Smooth muscle cell (in vitro differentiated cells): Measurements from ENCODE around the gene FBXL3. TPM values are rescaled to one million over a fixed set of nuclear protein-coding genes. Genes with fewer than 3 reads are reported as not detected.

Experiments
- DNase-seq: peaks from one replicate; lab custom pipeline; 2025; ENCODE audit not compliant: unreplicated experiment; lab: John Stamatoyannopoulos, UW
- H2AFZ ChIP-seq: fragments of 200-600 bp; sonication (generic); 2 replicates; pipeline ENCODE4 v1.6.0; 2016; ENCODE audit warnings: antibody characterized with exemption, low read depth, mild to moderate bottlenecking
- H3F3A ChIP-seq: fragments of 200-600 bp; sonication (generic); 2 replicates; pipeline ENCODE4 v1.6.0; 2017; ENCODE audit warnings: antibody characterized with exemption, low read depth
- H3K27ac ChIP-seq: fragments of 200-600 bp; sonication (generic); 2 replicates; pipeline ENCODE4 v1.5.1; 2016; ENCODE audit warnings: low read depth, mild to moderate bottlenecking
- H3K27me3 ChIP-seq: fragments of 200-600 bp; sonication (generic); 2 replicates; pipeline ENCODE4 v1.6.1; 2016; ENCODE audit warnings: low read depth, mild to moderate bottlenecking
- H3K36me3 ChIP-seq: fragments of 200-600 bp; sonication (generic); 2 replicates; pipeline ENCODE4 v1.5.1; 2016; ENCODE audit warnings: low read depth
- H3K4me1 ChIP-seq: fragments of 200-600 bp; sonication (generic); 2 replicates; pipeline ENCODE4 v1.5.1; 2016; ENCODE audit warnings: low read depth
- H3K4me2 ChIP-seq: fragments of 200-600 bp; sonication (generic); 2 replicates; pipeline ENCODE4 v1.6.0; 2016; ENCODE audit warnings: mild to moderate bottlenecking
- H3K4me3 ChIP-seq: fragments of 200-600 bp; sonication (generic); 2 replicates; pipeline ENCODE4 v1.5.1; 2016; ENCODE audit warnings: mild to moderate bottlenecking
- H3K79me2 ChIP-seq: fragments of 200-600 bp; sonication (generic); 2 replicates; pipeline ENCODE4 v1.6.0; 2016; ENCODE audit warnings: low read depth, mild to moderate bottlenecking
- H3K9ac ChIP-seq: fragments of 200-600 bp; sonication (generic); 2 replicates; pipeline ENCODE4 v1.6.0; 2016; ENCODE audit warnings: low read depth
- H3K9me3 ChIP-seq: fragments of 200-600 bp; sonication (generic); replicated peaks from 2 replicates; pipeline ENCODE4 v1.5.1; 2016; ENCODE audit warnings: low read depth
- H4K20me1 ChIP-seq: fragments of 200-600 bp; sonication (generic); 2 replicates; pipeline ENCODE4 v1.6.0; 2016; ENCODE audit warnings: low read depth
- WGBS: methylation state at CpG from one replicate; pipeline ENCODE4 v1.1.7; 2016; ENCODE audit warnings: low lambda C conversion rate; 5-methylcytosine and 5-hydroxymethylcytosine counted together
- polyA plus RNA-seq: library from polyadenylated mRNA; unstranded; fragments of >200 nt; fragmentation: Nextera tagmentation; extraction: Ambion mirVana; gene quantifications from 2 replicates; pipeline ENCODE4 v1.2.1, GENCODE V29; 2016
- total RNA-seq: library from RNA; depleted of rRNA; stranded (reverse); fragments of >200 nt; gene quantifications from 2 replicates; pipeline ENCODE4 v1.2.3, GENCODE V29; 2014
- TF ChIP-seq, protein P1 (sequence below): fragments of 200-600 bp; sonication (generic); IDR thresholded peaks from 2 replicates; pipeline ENCODE4 v1.5.1; 2017; ENCODE audit warnings: borderline replicate concordance, mild to moderate bottlenecking, antibody characterized with exemption; ENCODE audit not compliant: insufficient read depth, poor library complexity, severe bottlenecking

The FBXL3 gene
- total and polyA plus RNA-seq, 2 experiments from 2014 or later = 25.2 to 54.7 TPM

DNA sequence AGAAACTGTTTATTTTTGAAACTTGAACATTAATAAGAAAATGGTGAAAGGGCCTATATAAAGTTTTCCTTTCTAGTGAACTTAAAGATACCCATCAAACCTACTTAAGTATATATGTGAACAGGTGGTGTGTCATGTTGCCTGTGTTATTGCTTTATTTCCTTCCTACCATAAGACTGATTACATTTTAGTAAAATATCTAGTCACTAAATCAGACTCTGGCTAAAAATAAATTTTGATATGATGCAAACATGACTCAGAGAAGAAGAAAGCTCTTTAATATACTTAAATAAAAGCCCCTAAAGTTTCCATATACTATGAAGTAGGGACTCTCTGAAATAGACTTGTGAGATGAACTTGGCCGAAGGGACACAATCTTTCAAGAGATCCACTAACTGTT is 35.1 kb upstream of the FBXL3 start:
- no peaks in the 10 kb centered on the region for H3K27me3 ChIP-seq
- no peaks in the 10 kb centered on the region for H3K79me2 ChIP-seq
- H3K4me1 ChIP-seq = no peaks in the 10 kb centered on the region
- no peak overlapping the region for H2AFZ ChIP-seq
- no peak for DNase-seq
- H3K9ac ChIP-seq = no peak overlapping the region
- WGBS = 96% methylated on average over 1 of the region's 1 CpG
- no peaks in the 10 kb centered on the region for H4K20me1 ChIP-seq
- H3K27ac ChIP-seq = no peak overlapping the region
- H3K36me3 ChIP-seq = peaks cover 24% of the 10 kb centered on the region
- H3K9me3 ChIP-seq = no peaks in the 10 kb centered on the region
- H3F3A ChIP-seq = no peaks in the 10 kb centered on the region
- TF ChIP-seq, protein P1, sequence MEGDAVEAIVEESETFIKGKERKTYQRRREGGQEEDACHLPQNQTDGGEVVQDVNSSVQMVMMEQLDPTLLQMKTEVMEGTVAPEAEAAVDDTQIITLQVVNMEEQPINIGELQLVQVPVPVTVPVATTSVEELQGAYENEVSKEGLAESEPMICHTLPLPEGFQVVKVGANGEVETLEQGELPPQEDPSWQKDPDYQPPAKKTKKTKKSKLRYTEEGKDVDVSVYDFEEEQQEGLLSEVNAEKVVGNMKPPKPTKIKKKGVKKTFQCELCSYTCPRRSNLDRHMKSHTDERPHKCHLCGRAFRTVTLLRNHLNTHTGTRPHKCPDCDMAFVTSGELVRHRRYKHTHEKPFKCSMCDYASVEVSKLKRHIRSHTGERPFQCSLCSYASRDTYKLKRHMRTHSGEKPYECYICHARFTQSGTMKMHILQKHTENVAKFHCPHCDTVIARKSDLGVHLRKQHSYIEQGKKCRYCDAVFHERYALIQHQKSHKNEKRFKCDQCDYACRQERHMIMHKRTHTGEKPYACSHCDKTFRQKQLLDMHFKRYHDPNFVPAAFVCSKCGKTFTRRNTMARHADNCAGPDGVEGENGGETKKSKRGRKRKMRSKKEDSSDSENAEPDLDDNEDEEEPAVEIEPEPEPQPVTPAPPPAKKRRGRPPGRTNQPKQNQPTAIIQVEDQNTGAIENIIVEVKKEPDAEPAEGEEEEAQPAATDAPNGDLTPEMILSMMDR = no peak
- no peak overlapping the region for H3K4me3 ChIP-seq
- H3K4me2 ChIP-seq = no peak overlapping the region

GRCh38 chr13:77061362-77061761 is 34.4 kb upstream of the FBXL3 start:
- H3K36me3 ChIP-seq = peaks cover 21% of the 10 kb centered on the region
- H3K9me3 ChIP-seq = no peaks in the 10 kb centered on the region
- no peaks in the 10 kb centered on the region for H3K27me3 ChIP-seq
- H3K27ac ChIP-seq = no peak overlapping the region
- no peak overlapping the region for H2AFZ ChIP-seq
- H3K4me2 ChIP-seq = no peak overlapping the region
- H3K4me1 ChIP-seq = no peaks in the 10 kb centered on the region
- WGBS = 97% methylated on average over 2 of the region's 2 CpGs
- H4K20me1 ChIP-seq = no peaks in the 10 kb centered on the region
- TF ChIP-seq, protein P1 = no peak
- no peaks in the 10 kb centered on the region for H3F3A ChIP-seq
- H3K79me2 ChIP-seq = no peaks in the 10 kb centered on the region
- no peak overlapping the region for H3K4me3 ChIP-seq
- H3K9ac ChIP-seq = no peak overlapping the region
- no peak for DNase-seq

GRCh38 chr13:77056886-77057285 is 29.9 kb upstream of the FBXL3 start:
- H2AFZ ChIP-seq = no peak overlapping the region
- H3K4me2 ChIP-seq = no peak overlapping the region
- WGBS = 97% methylated on average over 3 of the region's 3 CpGs
- peaks cover 11% of the 10 kb centered on the region for H3K36me3 ChIP-seq
- TF ChIP-seq, protein P1 = no peak
- H3K27ac ChIP-seq = no peak overlapping the region
- H3K4me3 ChIP-seq = no peak overlapping the region
- H3F3A ChIP-seq = no peaks in the 10 kb centered on the region
- H3K9ac ChIP-seq = no peak overlapping the region
- H3K27me3 ChIP-seq = no peaks in the 10 kb centered on the region
- no peaks in the 10 kb centered on the region for H3K4me1 ChIP-seq
- H3K9me3 ChIP-seq = no peaks in the 10 kb centered on the region
- H3K79me2 ChIP-seq = no peaks in the 10 kb centered on the region
- DNase-seq = no peak
- H4K20me1 ChIP-seq = no peaks in the 10 kb centered on the region

- H3K4me1 ChIP-seq = no peaks in the 10 kb centered on the region
- WGBS = 96% methylated on average over 3 of the region's 3 CpGs
- H3K4me3 ChIP-seq = no peak overlapping the region
- no peaks in the 10 kb centered on the region for H4K20me1 ChIP-seq
- no peak for DNase-seq
- H3K79me2 ChIP-seq = no peaks in the 10 kb centered on the region
- no peak overlapping the region for H3K4me2 ChIP-seq
- H3K36me3 ChIP-seq = peaks cover 10% of the 10 kb centered on the region
- H3K9ac ChIP-seq = no peak overlapping the region
- H3K9me3 ChIP-seq = no peaks in the 10 kb centered on the region
- H2AFZ ChIP-seq = no peak overlapping the region
- H3K27me3 ChIP-seq = no peaks in the 10 kb centered on the region
- H3K27ac ChIP-seq = no peak overlapping the region
- TF ChIP-seq, protein P1 = no peak
- H3F3A ChIP-seq = no peaks in the 10 kb centered on the region
Observed at GRCh38 chr13:77056382-77056781, 29.4 kb upstream of the FBXL3 start.
